Thoracic aorta (tissue), 2 donors: ENCODE data around the gene CAPN12. TPM values are rescaled to one million over a fixed set of nuclear protein-coding genes. Genes with fewer than 3 reads are reported as not detected.
A peak's percentile ranks its signal among the peaks of the same experiment; 100 is the strongest.

Source experiments
- ATAC-seq: fragments of 150-250 bp; one replicate; pipeline ENCODE4 v1.8.0; 2017; ENCODE audit warnings: low read depth; ENCODE audit not compliant: insufficient number of reproducible peaks, low FRiP score
- DNase-seq: peaks from one replicate; pipeline ENCODE4 v3.0.0-alpha.2; 2020; ENCODE audit warnings: low spot score
- H3K27ac ChIP-seq, 2 donors: fragments of 200-600 bp; sonication (generic); 1 replicate in 1 of 2; 2 replicates in 1 of 2; pipeline ENCODE4 v1.5.1; 2016; ENCODE audit warnings: mild to moderate bottlenecking in 2 of 2, moderate library complexity in 2 of 2
- H3K27me3 ChIP-seq: fragments of 200-600 bp; sonication (generic); replicated peaks from 2 replicates; pipeline ENCODE4 v1.6.0; 2016; ENCODE audit warnings: mild to moderate bottlenecking; ENCODE audit not compliant: insufficient read depth
- H3K36me3 ChIP-seq: fragments of 200-600 bp; sonication (generic); one replicate; pipeline ENCODE4 v1.5.1; 2016
- H3K4me1 ChIP-seq, 2 donors: fragments of 200-600 bp; sonication (generic); 1 replicate in 1 of 2; 2 replicates in 1 of 2; pipeline versions ENCODE4 v1.5.1 to v1.6.0; 2016; ENCODE audit warnings: low read depth in 2 of 2, mild to moderate bottlenecking in 1 of 2; ENCODE audit not compliant: control insufficient read depth in 1 of 2
- H3K4me3 ChIP-seq: fragments of 200-600 bp; sonication (generic); 2 replicates; pipeline ENCODE4 v1.5.1; 2016; ENCODE audit warnings: mild to moderate bottlenecking
- H3K9me3 ChIP-seq: fragments of 200-600 bp; sonication (generic); 2 replicates; pipeline ENCODE4 v1.5.1; 2016
- CTCF ChIP-seq: fragments of 200-600 bp; sonication (generic); IDR thresholded peaks from one replicate; pipeline ENCODE4 v1.5.1; 2019; ENCODE audit warnings: antibody characterized with exemption
- total RNA-seq, 2 donors: library from RNA; depleted of rRNA; stranded (reverse); fragments of >200 nt; gene quantifications; one replicate each; pipeline versions ENCODE4 v1.1.0 to v1.2.3, GENCODE V29; 2016

Gene CAPN12
- total RNA-seq, 2 donors from 2014 or later: 0.81 to 2.1 TPM

GRCh38 chr19:38682872-38683392, 61.3 kb downstream of the CAPN12 start:
- ATAC-seq (no peak), DNase-seq (no peak)
- Histone ChIP-seq H3K27ac (peak overlapping the region; percentile 99 to 100), H3K36me3 (peaks cover 1% of the 10 kb centered on the region), H3K9me3 (no peaks in the 10 kb centered on the region), H3K27me3 (no peaks in the 10 kb centered on the region), H3K4me3 (peak overlapping the region; percentile 24), H3K4me1 (peaks cover 64 to 98% of the 10 kb centered on the region in 2 donors)
- TF ChIP-seq CTCF: no peak

GRCh38 chr19:38682195-38682867, 61.9 kb downstream of the CAPN12 start:
- Histone ChIP-seq H3K9me3 (no peaks in the 10 kb centered on the region), H3K27ac (peak overlapping the region; percentile 99 to 100), H3K36me3 (peaks cover 4% of the 10 kb centered on the region), H3K4me1 (peaks cover 60 to 98% of the 10 kb centered on the region in 2 donors), H3K4me3 (no peak overlapping the region), H3K27me3 (no peaks in the 10 kb centered on the region)
- no peak for ATAC-seq
- no peak for TF ChIP-seq CTCF
- no peak for DNase-seq

Other genes starting within 250 kb of the CAPN12 start
- gene MAP4K1, start 126.5 kb downstream of the CAPN12 start, total RNA-seq: 10 to 100 TPM in 1 of 2 donors, 1 to 10 TPM in 1; 4.6 to 33.7 TPM
- gene EIF3K, start 125.3 kb downstream of the CAPN12 start, total RNA-seq: 100 to 1,000 TPM; 237 to 302 TPM
- 1,000 to 10,000 TPM in 1 of 2 donors, 100 to 1,000 TPM in 1; 668 to 1,387 TPM for gene ACTN4, start 96.8 kb downstream of the CAPN12 start, total RNA-seq
- gene LGALS7, start 29.0 kb upstream of the CAPN12 start, total RNA-seq: not detected
- gene LGALS7B, start 44.7 kb upstream of the CAPN12 start, total RNA-seq: 1 to 10 TPM in 1 of 2 donors, not detected in 1; 2.0 TPM
- 1 to 10 TPM in 1 of 2 donors, not detected in 1; 3.5 TPM for gene LGALS4, start 68.5 kb upstream of the CAPN12 start, total RNA-seq
- 10 to 100 TPM; 47.5 to 75.0 TPM for gene ECH1, start 87.3 kb upstream of the CAPN12 start, total RNA-seq
- gene HNRNPL, start 105.5 kb upstream of the CAPN12 start, total RNA-seq: 100 to 1,000 TPM; 153 to 167 TPM
- gene RINL, start 133.8 kb upstream of the CAPN12 start, total RNA-seq: 1 to 10 TPM; 4.7 to 5.5 TPM
- gene SIRT2, start 155.1 kb upstream of the CAPN12 start, total RNA-seq: 10 to 100 TPM; 42.8 to 68.4 TPM
- gene NFKBIB, start 155.5 kb upstream of the CAPN12 start, total RNA-seq: 10 to 100 TPM; 25.3 to 28.4 TPM
- not detected for gene CCER2, start 167.7 kb upstream of the CAPN12 start, total RNA-seq
- gene SARS2, start 186.3 kb upstream of the CAPN12 start, total RNA-seq: 10 to 100 TPM in 1 of 2 donors, 1 to 10 TPM in 1; 6.3 to 14.1 TPM
- 10 to 100 TPM; 24.2 to 32.5 TPM for gene MRPS12, start 186.5 kb upstream of the CAPN12 start, total RNA-seq
- gene FBXO17, start 231.3 kb upstream of the CAPN12 start, total RNA-seq: 10 to 100 TPM; 29.6 to 31.7 TPM